GM12878 (cell line): ENCODE data around the gene CLASRP. TPM values are rescaled to one million over a fixed set of nuclear protein-coding genes. Genes with fewer than 3 reads are reported as not detected.

Experiments used
- ATAC-seq: fragments of 200-7000 bp; cut with Tn5 transposase; 3 replicates; pipeline ENCODE4 v1.9.1; 2020; ENCODE audit warnings: mild to moderate bottlenecking, moderate library complexity
- BruUV-seq: library from RNA; stranded (reverse); fragments of 400-500 nt; replicated peaks from 2 replicates; lab custom pipeline; 2021; lab: Mats Ljungman, UMichigan
- CTCF ChIA-PET: fragments of 300-600 bp; sonication (Branson Sonifier 250); formaldehyde crosslinking; extraction: SDS; loops from one replicate; lab custom pipeline; 2021; ENCODE audit warnings: inconsistent platforms; lab: Yijun Ruan, JAX
- POLR2A ChIA-PET: fragments of 350-600 bp; formaldehyde crosslinking; extraction: SDS; loops from one replicate; lab custom pipeline; 2021; ENCODE audit warnings: inconsistent platforms; lab: Charles Lee
- RAD21 ChIA-PET: fragments of 300-600 bp; sonication (Branson Sonifier 250); formaldehyde crosslinking; loops from one replicate; lab custom pipeline; 2023; ENCODE audit warnings: antibody characterized with exemption; ENCODE audit not compliant: unreplicated experiment; lab: Charles Lee
- SMC1A ChIA-PET: fragments of 300-600 bp; sonication (Branson Sonifier 250); formaldehyde crosslinking; loops from one replicate; lab custom pipeline; 2023; ENCODE audit not compliant: unreplicated experiment, uncharacterized antibody; lab: Charles Lee
- DNase-seq: peaks from one replicate; pipeline ENCODE4 v3.0.0-alpha.2; 2011; ENCODE audit warnings: low read depth, low spot score
- FAIRE-seq: peaks from 3 replicates; lab custom pipeline; 2011; peaks lifted over from hg19 to GRCh38; lab: Jason Lieb, UNC
- H2AFZ ChIP-seq: 2 replicates; pipeline ENCODE4 v1.6.0; 2011; ENCODE audit warnings: low read depth, low read length, control low read depth; ENCODE audit not compliant: control insufficient read depth
- H3K27ac ChIP-seq: 2 replicates; pipeline ENCODE4 v1.5.1; 2011; ENCODE audit warnings: control low read depth; ENCODE audit not compliant: control insufficient read depth, insufficient read depth
- H3K27me3 ChIP-seq, 2 experiments: replicated peaks in 1 of 2; 2 replicates each; pipeline versions ENCODE4 v1.6.0 to v1.6.1; 2011; ENCODE audit warnings: low read length in 1 of 2; ENCODE audit not compliant: control insufficient read depth in 2 of 2, insufficient read depth in 2 of 2
- H3K36me3 ChIP-seq, 2 experiments: 2 replicates each; pipeline ENCODE4 v1.5.1; 2011; ENCODE audit warnings: low read length in 1 of 2; ENCODE audit not compliant: control insufficient read depth in 2 of 2, insufficient read depth in 2 of 2
- H3K4me1 ChIP-seq: 2 replicates; pipeline ENCODE4 v1.6.1; 2011; ENCODE audit warnings: mild to moderate bottlenecking, low read length, moderate library complexity, mixed read lengths; ENCODE audit not compliant: control insufficient read depth, insufficient read depth
- H3K4me2 ChIP-seq: 2 replicates; pipeline ENCODE4 v1.6.0; 2011; ENCODE audit warnings: control low read depth; ENCODE audit not compliant: control insufficient read depth, insufficient read depth
- H3K4me3 ChIP-seq: fragments of 200-600 bp; sonication (generic); 2 replicates; pipeline ENCODE4 v1.5.1; 2016
- H3K79me2 ChIP-seq: 2 replicates; pipeline ENCODE4 v1.6.0; 2011; ENCODE audit warnings: low read length; ENCODE audit not compliant: control insufficient read depth, insufficient read depth
- H3K9ac ChIP-seq: 2 replicates; pipeline ENCODE4 v1.8.0; 2011; ENCODE audit warnings: low read length, control low read depth, mixed read lengths; ENCODE audit not compliant: control insufficient read depth, insufficient read depth
- H3K9me3 ChIP-seq: replicated peaks from 3 replicates; pipeline ENCODE4 v1.5.1; 2011; ENCODE audit warnings: mild to moderate bottlenecking, low read length; ENCODE audit not compliant: control insufficient read depth, insufficient read depth
- H4K20me1 ChIP-seq: 2 replicates; pipeline ENCODE4 v1.6.0; 2011; ENCODE audit not compliant: control insufficient read depth, insufficient read depth
- BACH1 ChIP-seq: fragments of 450-650 bp; IDR thresholded peaks from 2 replicates; pipeline ENCODE4 v1.6.1; 2017; ENCODE audit warnings: mild to moderate bottlenecking, borderline replicate concordance
- FOXK2 ChIP-seq: fragments of 450-650 bp; IDR thresholded peaks from 2 replicates; pipeline ENCODE4 v1.6.1; 2017; ENCODE audit warnings: mild to moderate bottlenecking, moderate library complexity
- IKZF1 ChIP-seq: fragments of 450-650 bp; conservative IDR thresholded peaks from 2 replicates; pipeline ENCODE4 v1.6.1; 2017; ENCODE audit warnings: antibody characterized with exemption, mild to moderate bottlenecking
- MYC ChIP-seq: IDR thresholded peaks from 2 replicates; pipeline ENCODE4 v1.6.1; 2011; ENCODE audit warnings: mild to moderate bottlenecking, low read length, moderate library complexity, inconsistent platforms; ENCODE audit not compliant: insufficient read depth, insufficient replicate concordance, insufficient read length, severe bottlenecking
- NRF1 ChIP-seq: conservative IDR thresholded peaks from 2 replicates; pipeline ENCODE4 v1.6.1; 2011; ENCODE audit warnings: mild to moderate bottlenecking, low read depth, low read length, improper control_type of control experiment
- TAF1 ChIP-seq: IDR thresholded peaks from 2 replicates; pipeline ENCODE4 v1.6.1; 2011; ENCODE audit warnings: mild to moderate bottlenecking, low read depth, low read length, borderline replicate concordance
- ZNF207 ChIP-seq: fragments of 450-650 bp; IDR thresholded peaks from 2 replicates; pipeline ENCODE4 v1.6.1; 2014; ENCODE audit warnings: antibody characterized with exemption, mild to moderate bottlenecking, borderline replicate concordance
- ZSCAN29 ChIP-seq: fragments of 450-650 bp; IDR thresholded peaks from 2 replicates; pipeline ENCODE4 v1.6.1; 2017; ENCODE audit warnings: mild to moderate bottlenecking, moderate library complexity
- WGBS: methylation state at CpG from one replicate; pipeline ENCODE4 v1.1.6; 2016; ENCODE audit warnings: low lambda C conversion rate; ENCODE audit not compliant: insufficient replicate concordance, insufficient coverage; ENCODE audit errors: missing lambda C conversion rate; 5-methylcytosine and 5-hydroxymethylcytosine counted together
- in situ Hi-C: fragments of 300-500 bp; cut with MboI; formaldehyde crosslinking; loops from 9 replicates; pipeline ENCODE4 v1.14.3; 2018; ENCODE audit warnings: mixed read lengths
- intact Hi-C: fragments of 100-400 bp; cut with micrococcal nuclease; formaldehyde crosslinking; loops from one replicate; pipeline ENCODE4 v1.14.2; 2022; ENCODE audit not compliant: unreplicated experiment
- polyA plus RNA-seq, 11 experiments: library from polyadenylated mRNA; depleted of rRNA in 4 of 11; unstranded in 6 of 11; stranded (reverse) in 5 of 11; fragments of >200 nt; fragmentation: Nextera tagmentation in 4 of 11; fragmentation: Illumina TruSeq in 1 of 11; extraction: Ambion mirVana in 4 of 11; extraction: Trizol in 1 of 11; gene quantifications; 1 replicate in 1 of 11; 2 replicates in 10 of 11; pipeline versions ENCODE4 v1.2.1 to v1.2.3, GENCODE V29; 2011 to 2016; ENCODE audit warnings: inconsistent platforms in 2 of 11, missing spikeins in 2 of 11, low read depth in 1 of 11
- total RNA-seq, 4 experiments: library from RNA; depleted of rRNA in 3 of 4; stranded (reverse); fragments of >200 nt in 3 of 4; fragmentation: Illumina TruSeq in 1 of 4; extraction: Trizol in 1 of 4; gene quantifications; 2 replicates each; pipeline versions ENCODE4 v1.2.1 to v1.2.3, GENCODE V29; 2013 to 2021
- TF ChIP-seq, protein P1 (sequence below): IDR thresholded peaks from 2 replicates; pipeline ENCODE4 v1.6.1; 2011; ENCODE audit warnings: borderline replicate concordance, low read depth, mild to moderate bottlenecking, moderate library complexity, low read length; ENCODE audit not compliant: insufficient read depth, poor library complexity, severe bottlenecking
- TF ChIP-seq, protein P2 (sequence below): IDR thresholded peaks from 2 replicates; pipeline ENCODE4 v1.6.1; 2011; ENCODE audit warnings: low read depth, mild to moderate bottlenecking, low read length, moderate library complexity, borderline replicate concordance; ENCODE audit errors: extremely low read depth

The CLASRP gene
- total and polyA plus RNA-seq, 10 of the 15 experiments (the other 5 are each of a cell fraction or from before 2014, with no cell fraction given) = 0.68 to 75.8 (median 30.2) TPM

GRCh38 chr19:45019187-45019586 is 19.7 kb upstream of the CLASRP start:
- Histone ChIP-seq H3K27ac (no peak overlapping the region), H2AFZ (no peak overlapping the region), H3K9ac (no peak overlapping the region), H3K36me3 (0 out of 4 replicates have a peak, but pooled peaks cover 0 to 3% of the 10 kb centered on the region in 2 experiments), H3K9me3 (no peaks in the 10 kb centered on the region), H3K4me3 (no peak overlapping the region), H3K27me3 (no peaks in the 10 kb centered on the region), H4K20me1 (no peaks in the 10 kb centered on the region), H3K4me2 (no peak overlapping the region), H3K79me2 (no peaks in the 10 kb centered on the region), H3K4me1 (peaks cover 20% of the 10 kb centered on the region)
- peak; percentile 13 for FAIRE-seq
- DNase-seq = no peak
- WGBS = 96% methylated on average over 2 of the region's 2 CpGs
- no peak for ATAC-seq
- TF ChIP-seq, protein P1, sequence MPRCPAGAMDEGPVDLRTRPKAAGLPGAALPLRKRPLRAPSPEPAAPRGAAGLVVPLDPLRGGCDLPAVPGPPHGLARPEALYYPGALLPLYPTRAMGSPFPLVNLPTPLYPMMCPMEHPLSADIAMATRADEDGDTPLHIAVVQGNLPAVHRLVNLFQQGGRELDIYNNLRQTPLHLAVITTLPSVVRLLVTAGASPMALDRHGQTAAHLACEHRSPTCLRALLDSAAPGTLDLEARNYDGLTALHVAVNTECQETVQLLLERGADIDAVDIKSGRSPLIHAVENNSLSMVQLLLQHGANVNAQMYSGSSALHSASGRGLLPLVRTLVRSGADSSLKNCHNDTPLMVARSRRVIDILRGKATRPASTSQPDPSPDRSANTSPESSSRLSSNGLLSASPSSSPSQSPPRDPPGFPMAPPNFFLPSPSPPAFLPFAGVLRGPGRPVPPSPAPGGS = no peak
- TF ChIP-seq MYC (no peak), IKZF1 (no peak), BACH1 (no peak), ZSCAN29 (no peak), NRF1 (no peak), TAF1 (no peak), ZNF207 (no peak), FOXK2 (no peak)
- TF ChIP-seq, protein P2, sequence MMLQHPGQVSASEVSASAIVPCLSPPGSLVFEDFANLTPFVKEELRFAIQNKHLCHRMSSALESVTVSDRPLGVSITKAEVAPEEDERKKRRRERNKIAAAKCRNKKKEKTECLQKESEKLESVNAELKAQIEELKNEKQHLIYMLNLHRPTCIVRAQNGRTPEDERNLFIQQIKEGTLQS = no peak
- POLR2A ChIA-PET = interaction anchor here (1.1 to 1.3 kb wide), 2 partner anchors 12 to 20 kb away, joined by 3 read pairs; no protein-coding TSS in a partner anchor
- no TSS peak for BruUV-seq
- intact Hi-C loops (loop anchor here (10.0 kb wide), 1 partner anchor 166 kb away; no protein-coding TSS in a partner anchor), in situ Hi-C loops (no loop called here)
- RAD21 ChIA-PET = no interaction called here
- SMC1A ChIA-PET = interaction anchor here (0.7 to 2.0 kb wide), 3 partner anchors 20 to 38 kb away, joined by 4 to 7 read pairs (median 4); partner anchors contain the start of gene CLASRP
- CTCF ChIA-PET = interaction anchor here (0.6 to 1.0 kb wide), 4 partner anchors 10 to 224 kb away, joined by 3 read pairs; no protein-coding TSS in a partner anchor
